Gastrocnemius medialis (tissue), 4 donors: ENCODE data around the gene PABPC1L. TPM values are rescaled to one million over a fixed set of nuclear protein-coding genes. Genes with fewer than 3 reads are reported as not detected.

Experiments used
- ATAC-seq, 2 donors: fragments of 150-250 bp; one replicate each; pipeline ENCODE4 v1.9.1; 2016
- DNase-seq, 2 donors: peaks; one replicate each; pipeline ENCODE4 v3.0.0-alpha.2; 2019
- H3K27ac ChIP-seq, 4 donors: fragments of 200-600 bp; sonication (generic); 1 replicate in 1 of 4; 2 replicates in 3 of 4; pipeline ENCODE4 v1.5.1; 2016 to 2018; ENCODE audit warnings: mild to moderate bottlenecking in 2 of 4, moderate library complexity in 1 of 4
- H3K27me3 ChIP-seq, 3 donors: fragments of 200-600 bp; sonication (generic) in 2 of 3; 1 replicate in 1 of 3; 2 replicates in 2 of 3; pipeline versions ENCODE4 v1.5.1 to v1.6.0; 2016 to 2019; ENCODE audit warnings: mild to moderate bottlenecking in 1 of 3, moderate library complexity in 1 of 3
- H3K36me3 ChIP-seq, 2 donors: fragments of 200-600 bp; sonication (generic) in 1 of 2; one replicate each; pipeline ENCODE4 v1.5.1; 2017 to 2018
- H3K4me1 ChIP-seq, 2 donors: fragments of 200-600 bp; sonication (generic) in 1 of 2; one replicate each; pipeline ENCODE4 v1.5.1; 2016 to 2017; ENCODE audit warnings: mild to moderate bottlenecking in 2 of 2
- H3K4me3 ChIP-seq, 4 donors: fragments of 200-600 bp; sonication (generic) in 3 of 4; 1 replicate in 1 of 4; 2 replicates in 3 of 4; pipeline ENCODE4 v1.5.1; 2016 to 2019; ENCODE audit warnings: mild to moderate bottlenecking in 2 of 4
- H3K9me3 ChIP-seq, 3 donors: fragments of 200-600 bp; sonication (generic) in 2 of 3; 1 replicate in 1 of 3; 2 replicates in 2 of 3; pipeline ENCODE4 v1.5.1; 2016 to 2019
- CTCF ChIP-seq, 5 experiments: fragments of 450-650 bp in 3 of 5; fragments of 200-600 bp in 2 of 5; sonication (generic) in 2 of 5; IDR thresholded peaks in 4 of 5; conservative IDR thresholded peaks in 1 of 5; 1 replicate in 4 of 5; 2 replicates in 1 of 5; pipeline ENCODE4 v1.5.1; 2016 to 2019; ENCODE audit warnings: antibody characterized with exemption in 5 of 5, mild to moderate bottlenecking in 3 of 5, moderate library complexity in 3 of 5
- POLR2A ChIP-seq, 2 donors: fragments of 450-650 bp; IDR thresholded peaks; one replicate each; pipeline ENCODE4 v1.6.1; 2017; ENCODE audit warnings: antibody characterized with exemption in 2 of 2, mild to moderate bottlenecking in 2 of 2, moderate library complexity in 2 of 2
- in situ Hi-C, 4 donors: fragments of 200-750 bp; cut with MboI; loops; one replicate each; pipeline versions ENCODE4 v1.15.0 to v1.8.0; 2017; ENCODE audit warnings: low sequenced_read_pairs in 4 of 4
- intact Hi-C: fragments of 100-400 bp; cut with DNase I; formaldehyde crosslinking; loops from one replicate; pipeline ENCODE4 v1.15.1; 2023; ENCODE audit warnings: low total_unique reads
- total RNA-seq, 4 donors: library from RNA; depleted of rRNA; stranded (reverse); fragments of >200 nt; gene quantifications; one replicate each; pipeline versions ENCODE4 v1.1.0 to v1.2.3, GENCODE V29; 2016

The PABPC1L gene
- total RNA-seq, 4 donors from 2014 or later = 0.22 to 3.8 (median 0.54) TPM

GRCh38 chr20:44955270-44955669, 45.4 kb downstream of the PABPC1L start:
- Histone ChIP-seq H3K27me3 (no peaks in the 10 kb centered on the region), H3K27ac (no peak overlapping the region), H3K4me1 (peaks cover 10 to 20% of the 10 kb centered on the region in 2 donors), H3K4me3 (no peak overlapping the region), H3K9me3 (no peaks in the 10 kb centered on the region), H3K36me3 (peaks cover 0 to 61% of the 10 kb centered on the region in 2 donors)
- no peak for TF ChIP-seq POLR2A (IDR thresholded peaks at IDR 0.05)
- TF ChIP-seq CTCF (IDR thresholded peaks at IDR 0.05 in 4 of 5, conservative IDR thresholded peaks at IDR 0.05 in 1 of 5) = no peak
- ATAC-seq = no peak
- no peak for DNase-seq
- in situ Hi-C loops = loop anchor here in 1 of 4 donors (25.0 kb wide), 1 partner anchor 107 kb away; no protein-coding TSS in a partner anchor
- intact Hi-C loops = no loop called here

GRCh38 chr20:44956410-44956809, 46.5 kb downstream of the PABPC1L start:
- TF ChIP-seq POLR2A (IDR thresholded peaks at IDR 0.05) (no peak), CTCF (IDR thresholded peaks at IDR 0.05 in 4 of 5, conservative IDR thresholded peaks at IDR 0.05 in 1 of 5) (no peak)
- Histone ChIP-seq H3K27me3 (no peaks in the 10 kb centered on the region), H3K36me3 (peaks cover 0 to 50% of the 10 kb centered on the region in 2 donors), H3K4me3 (no peak overlapping the region), H3K27ac (no peak overlapping the region), H3K9me3 (no peaks in the 10 kb centered on the region), H3K4me1 (peaks cover 17 to 20% of the 10 kb centered on the region in 2 donors)
- DNase-seq = no peak
- no peak for ATAC-seq
- in situ Hi-C loops (loop anchor here in 1 of 4 donors (25.0 kb wide), 1 partner anchor 106 kb away; no protein-coding TSS in a partner anchor), intact Hi-C loops (no loop called here)

- no peak overlapping the region for H3K4me3 ChIP-seq
- ATAC-seq = no peak
- intact Hi-C loops (no loop called here), in situ Hi-C loops (loop anchor here in 1 of 4 donors (25.0 kb wide), 1 partner anchor 104 kb away; no protein-coding TSS in a partner anchor)
- H3K36me3 ChIP-seq = peaks cover 0 to 31% of the 10 kb centered on the region in 2 donors
- no peaks in the 10 kb centered on the region for H3K27me3 ChIP-seq
- H3K4me1 ChIP-seq = peaks cover 17 to 20% of the 10 kb centered on the region in 2 donors
- no peak for DNase-seq
- TF ChIP-seq CTCF (IDR thresholded peaks at IDR 0.05 in 4 of 5, conservative IDR thresholded peaks at IDR 0.05 in 1 of 5) (no peak), POLR2A (IDR thresholded peaks at IDR 0.05) (no peak)
- no peaks in the 10 kb centered on the region for H3K9me3 ChIP-seq
- H3K27ac ChIP-seq = no peak overlapping the region
Observed at GRCh38 chr20:44958276-44958675, 48.4 kb downstream of the PABPC1L start.

GRCh38 chr20:44959082-44959637, 49.3 kb downstream of the PABPC1L start:
- DNase-seq (no peak), ATAC-seq (no peak)
- TF ChIP-seq CTCF (IDR thresholded peaks at IDR 0.05 in 4 of 5, conservative IDR thresholded peaks at IDR 0.05 in 1 of 5) = no peak
- no peak for TF ChIP-seq POLR2A (IDR thresholded peaks at IDR 0.05)
- in situ Hi-C loops = loop anchor here in 1 of 4 donors (25.0 kb wide), 1 partner anchor 103 kb away; no protein-coding TSS in a partner anchor
- peaks cover 0 to 23% of the 10 kb centered on the region in 2 donors for H3K36me3 ChIP-seq
- H3K27me3 ChIP-seq = no peaks in the 10 kb centered on the region
- intact Hi-C loops = no loop called here
- H3K4me3 ChIP-seq = peak overlapping the region; percentile 70 to 96 (median 82)
- H3K27ac ChIP-seq = peak overlapping the region; percentile 80 to 91 (median 86)
- H3K9me3 ChIP-seq = no peaks in the 10 kb centered on the region
- peaks cover 17 to 20% of the 10 kb centered on the region in 2 donors for H3K4me1 ChIP-seq
